Liver (tissue), 3 donors: ENCODE results near the gene UBA1.

Source experiments
- GABPA ChIP-seq, 2 donors: IDR thresholded peaks in 1 of 2; conservative IDR thresholded peaks in 1 of 2; 2 replicates each; pipeline ENCODE4 v1.6.1; 2016; ENCODE audit warnings: antibody characterized with exemption in 2 of 2, mild to moderate bottlenecking in 1 of 2, moderate library complexity in 1 of 2
- JUND ChIP-seq, 2 donors: IDR thresholded peaks; 2 replicates each; pipeline ENCODE4 v1.6.1; 2016; ENCODE audit warnings: antibody characterized with exemption in 2 of 2
- NR2F2 ChIP-seq: IDR thresholded peaks from 2 replicates; pipeline ENCODE4 v1.6.1; 2016; ENCODE audit warnings: antibody characterized with exemption
- RAD21 ChIP-seq, 2 donors: IDR thresholded peaks; 2 replicates each; pipeline ENCODE4 v1.6.1; 2016; ENCODE audit warnings: antibody characterized with exemption in 2 of 2, mild to moderate bottlenecking in 2 of 2
- RXRA ChIP-seq, 2 donors: IDR thresholded peaks; 2 replicates each; pipeline ENCODE4 v1.6.1; 2017 to 2018; ENCODE audit warnings: antibody characterized with exemption in 2 of 2, mild to moderate bottlenecking in 1 of 2
- SP1 ChIP-seq: IDR thresholded peaks from 2 replicates; pipeline ENCODE4 v1.6.1; 2018; ENCODE audit warnings: antibody characterized with exemption, mild to moderate bottlenecking
- TAF1 ChIP-seq: conservative IDR thresholded peaks from 2 replicates; pipeline ENCODE4 v1.6.1; 2016; ENCODE audit warnings: antibody characterized with exemption, mild to moderate bottlenecking
- YY1 ChIP-seq: IDR thresholded peaks from 2 replicates; pipeline ENCODE4 v1.6.1; 2016; ENCODE audit warnings: antibody characterized with exemption, mild to moderate bottlenecking
- TF ChIP-seq, protein P1 (sequence below): fragments of 150-350 bp; IDR thresholded peaks from 2 replicates; pipeline ENCODE4 v1.5.1; 2017; ENCODE audit warnings: improper control_type of control experiment, low read depth, low read length; ENCODE audit not compliant: missing input control
- TF ChIP-seq, protein P2 (sequence below): IDR thresholded peaks from 2 replicates; pipeline ENCODE4 v1.6.1; 2016; ENCODE audit warnings: antibody characterized with exemption, mild to moderate bottlenecking
- TF ChIP-seq, protein P3 (sequence below): IDR thresholded peaks from 2 replicates; pipeline ENCODE4 v1.6.1; 2016; ENCODE audit warnings: antibody characterized with exemption
- TF ChIP-seq, protein P4 (sequence below): IDR thresholded peaks from 2 replicates; pipeline ENCODE4 v1.6.1; 2016; ENCODE audit warnings: antibody characterized with exemption
- donor health status: healthy.
- donor health status: healthy.

DNA sequence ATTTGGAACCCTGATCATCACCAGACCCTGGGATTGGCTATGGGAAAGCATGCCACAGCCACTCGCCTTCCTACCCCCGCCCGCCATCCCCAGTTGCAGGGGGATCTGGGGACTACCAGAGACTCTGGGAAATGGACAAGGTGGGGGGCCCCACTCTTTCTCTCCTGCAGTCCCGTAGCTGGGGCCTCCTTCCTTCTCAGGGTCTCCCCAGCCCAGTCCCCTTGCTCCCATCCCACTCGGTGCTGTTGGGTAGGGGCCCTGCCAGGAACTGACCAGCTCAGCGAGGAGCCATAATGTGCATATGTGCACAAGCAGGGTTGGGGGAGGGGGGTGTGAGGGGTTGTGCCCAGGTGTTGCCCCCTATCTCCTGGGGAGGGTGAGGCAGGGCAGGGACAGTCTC lies 35.8 kb downstream of the UBA1 start:
- TF ChIP-seq, protein P1, sequence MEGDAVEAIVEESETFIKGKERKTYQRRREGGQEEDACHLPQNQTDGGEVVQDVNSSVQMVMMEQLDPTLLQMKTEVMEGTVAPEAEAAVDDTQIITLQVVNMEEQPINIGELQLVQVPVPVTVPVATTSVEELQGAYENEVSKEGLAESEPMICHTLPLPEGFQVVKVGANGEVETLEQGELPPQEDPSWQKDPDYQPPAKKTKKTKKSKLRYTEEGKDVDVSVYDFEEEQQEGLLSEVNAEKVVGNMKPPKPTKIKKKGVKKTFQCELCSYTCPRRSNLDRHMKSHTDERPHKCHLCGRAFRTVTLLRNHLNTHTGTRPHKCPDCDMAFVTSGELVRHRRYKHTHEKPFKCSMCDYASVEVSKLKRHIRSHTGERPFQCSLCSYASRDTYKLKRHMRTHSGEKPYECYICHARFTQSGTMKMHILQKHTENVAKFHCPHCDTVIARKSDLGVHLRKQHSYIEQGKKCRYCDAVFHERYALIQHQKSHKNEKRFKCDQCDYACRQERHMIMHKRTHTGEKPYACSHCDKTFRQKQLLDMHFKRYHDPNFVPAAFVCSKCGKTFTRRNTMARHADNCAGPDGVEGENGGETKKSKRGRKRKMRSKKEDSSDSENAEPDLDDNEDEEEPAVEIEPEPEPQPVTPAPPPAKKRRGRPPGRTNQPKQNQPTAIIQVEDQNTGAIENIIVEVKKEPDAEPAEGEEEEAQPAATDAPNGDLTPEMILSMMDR = no peak
- TF ChIP-seq RAD21 (IDR thresholded peaks at IDR 0.05) = no peak
- TF ChIP-seq, protein P2, sequence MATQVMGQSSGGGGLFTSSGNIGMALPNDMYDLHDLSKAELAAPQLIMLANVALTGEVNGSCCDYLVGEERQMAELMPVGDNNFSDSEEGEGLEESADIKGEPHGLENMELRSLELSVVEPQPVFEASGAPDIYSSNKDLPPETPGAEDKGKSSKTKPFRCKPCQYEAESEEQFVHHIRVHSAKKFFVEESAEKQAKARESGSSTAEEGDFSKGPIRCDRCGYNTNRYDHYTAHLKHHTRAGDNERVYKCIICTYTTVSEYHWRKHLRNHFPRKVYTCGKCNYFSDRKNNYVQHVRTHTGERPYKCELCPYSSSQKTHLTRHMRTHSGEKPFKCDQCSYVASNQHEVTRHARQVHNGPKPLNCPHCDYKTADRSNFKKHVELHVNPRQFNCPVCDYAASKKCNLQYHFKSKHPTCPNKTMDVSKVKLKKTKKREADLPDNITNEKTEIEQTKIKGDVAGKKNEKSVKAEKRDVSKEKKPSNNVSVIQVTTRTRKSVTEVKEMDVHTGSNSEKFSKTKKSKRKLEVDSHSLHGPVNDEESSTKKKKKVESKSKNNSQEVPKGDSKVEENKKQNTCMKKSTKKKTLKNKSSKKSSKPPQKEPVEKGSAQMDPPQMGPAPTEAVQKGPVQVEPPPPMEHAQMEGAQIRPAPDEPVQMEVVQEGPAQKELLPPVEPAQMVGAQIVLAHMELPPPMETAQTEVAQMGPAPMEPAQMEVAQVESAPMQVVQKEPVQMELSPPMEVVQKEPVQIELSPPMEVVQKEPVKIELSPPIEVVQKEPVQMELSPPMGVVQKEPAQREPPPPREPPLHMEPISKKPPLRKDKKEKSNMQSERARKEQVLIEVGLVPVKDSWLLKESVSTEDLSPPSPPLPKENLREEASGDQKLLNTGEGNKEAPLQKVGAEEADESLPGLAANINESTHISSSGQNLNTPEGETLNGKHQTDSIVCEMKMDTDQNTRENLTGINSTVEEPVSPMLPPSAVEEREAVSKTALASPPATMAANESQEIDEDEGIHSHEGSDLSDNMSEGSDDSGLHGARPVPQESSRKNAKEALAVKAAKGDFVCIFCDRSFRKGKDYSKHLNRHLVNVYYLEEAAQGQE = no peak
- no peak for TF ChIP-seq NR2F2
- TF ChIP-seq, protein P3, sequence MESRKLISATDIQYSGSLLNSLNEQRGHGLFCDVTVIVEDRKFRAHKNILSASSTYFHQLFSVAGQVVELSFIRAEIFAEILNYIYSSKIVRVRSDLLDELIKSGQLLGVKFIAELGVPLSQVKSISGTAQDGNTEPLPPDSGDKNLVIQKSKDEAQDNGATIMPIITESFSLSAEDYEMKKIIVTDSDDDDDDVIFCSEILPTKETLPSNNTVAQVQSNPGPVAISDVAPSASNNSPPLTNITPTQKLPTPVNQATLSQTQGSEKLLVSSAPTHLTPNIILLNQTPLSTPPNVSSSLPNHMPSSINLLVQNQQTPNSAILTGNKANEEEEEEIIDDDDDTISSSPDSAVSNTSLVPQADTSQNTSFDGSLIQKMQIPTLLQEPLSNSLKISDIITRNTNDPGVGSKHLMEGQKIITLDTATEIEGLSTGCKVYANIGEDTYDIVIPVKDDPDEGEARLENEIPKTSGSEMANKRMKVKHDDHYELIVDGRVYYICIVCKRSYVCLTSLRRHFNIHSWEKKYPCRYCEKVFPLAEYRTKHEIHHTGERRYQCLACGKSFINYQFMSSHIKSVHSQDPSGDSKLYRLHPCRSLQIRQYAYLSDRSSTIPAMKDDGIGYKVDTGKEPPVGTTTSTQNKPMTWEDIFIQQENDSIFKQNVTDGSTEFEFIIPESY = no peak
- TF ChIP-seq, protein P4, sequence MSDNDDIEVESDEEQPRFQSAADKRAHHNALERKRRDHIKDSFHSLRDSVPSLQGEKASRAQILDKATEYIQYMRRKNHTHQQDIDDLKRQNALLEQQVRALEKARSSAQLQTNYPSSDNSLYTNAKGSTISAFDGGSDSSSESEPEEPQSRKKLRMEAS = no peak
- TF ChIP-seq SP1 = no peak
- no peak for TF ChIP-seq GABPA (IDR thresholded peaks at IDR 0.05 in 1 of 2, conservative IDR thresholded peaks at IDR 0.05 in 1 of 2)
- no peak for TF ChIP-seq JUND (IDR thresholded peaks at IDR 0.05)
- TF ChIP-seq TAF1 = no peak
- TF ChIP-seq YY1 = no peak
- TF ChIP-seq RXRA (IDR thresholded peaks at IDR 0.05) = no peak
